ENCODE results near the gene MPPED2.
"Not testable (repeated sequence)": the region's sequence is repeated elsewhere in the genome, so short reads cannot be mapped to it uniquely, and the experiment has no call there.

GRCh38 chr11:30554587-30554986, 31.6 kb downstream of the MPPED2 start:
- TF ChIP-seq, protein P1, sequence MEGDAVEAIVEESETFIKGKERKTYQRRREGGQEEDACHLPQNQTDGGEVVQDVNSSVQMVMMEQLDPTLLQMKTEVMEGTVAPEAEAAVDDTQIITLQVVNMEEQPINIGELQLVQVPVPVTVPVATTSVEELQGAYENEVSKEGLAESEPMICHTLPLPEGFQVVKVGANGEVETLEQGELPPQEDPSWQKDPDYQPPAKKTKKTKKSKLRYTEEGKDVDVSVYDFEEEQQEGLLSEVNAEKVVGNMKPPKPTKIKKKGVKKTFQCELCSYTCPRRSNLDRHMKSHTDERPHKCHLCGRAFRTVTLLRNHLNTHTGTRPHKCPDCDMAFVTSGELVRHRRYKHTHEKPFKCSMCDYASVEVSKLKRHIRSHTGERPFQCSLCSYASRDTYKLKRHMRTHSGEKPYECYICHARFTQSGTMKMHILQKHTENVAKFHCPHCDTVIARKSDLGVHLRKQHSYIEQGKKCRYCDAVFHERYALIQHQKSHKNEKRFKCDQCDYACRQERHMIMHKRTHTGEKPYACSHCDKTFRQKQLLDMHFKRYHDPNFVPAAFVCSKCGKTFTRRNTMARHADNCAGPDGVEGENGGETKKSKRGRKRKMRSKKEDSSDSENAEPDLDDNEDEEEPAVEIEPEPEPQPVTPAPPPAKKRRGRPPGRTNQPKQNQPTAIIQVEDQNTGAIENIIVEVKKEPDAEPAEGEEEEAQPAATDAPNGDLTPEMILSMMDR (IDR thresholded peaks at IDR 0.05; ENCODE audit: low read length): not testable (repeated sequence)
- TF ChIP-seq EZH2 (optimal IDR thresholded peaks at IDR 0.05; ENCODE audit: low read depth, low read length); EZH2phosphoT487 (IDR thresholded peaks at IDR 0.05; ENCODE audit: low read length): not testable (repeated sequence)
